ENCODE results near the gene C2CD4D.

- TF ChIP-seq, protein P1, sequence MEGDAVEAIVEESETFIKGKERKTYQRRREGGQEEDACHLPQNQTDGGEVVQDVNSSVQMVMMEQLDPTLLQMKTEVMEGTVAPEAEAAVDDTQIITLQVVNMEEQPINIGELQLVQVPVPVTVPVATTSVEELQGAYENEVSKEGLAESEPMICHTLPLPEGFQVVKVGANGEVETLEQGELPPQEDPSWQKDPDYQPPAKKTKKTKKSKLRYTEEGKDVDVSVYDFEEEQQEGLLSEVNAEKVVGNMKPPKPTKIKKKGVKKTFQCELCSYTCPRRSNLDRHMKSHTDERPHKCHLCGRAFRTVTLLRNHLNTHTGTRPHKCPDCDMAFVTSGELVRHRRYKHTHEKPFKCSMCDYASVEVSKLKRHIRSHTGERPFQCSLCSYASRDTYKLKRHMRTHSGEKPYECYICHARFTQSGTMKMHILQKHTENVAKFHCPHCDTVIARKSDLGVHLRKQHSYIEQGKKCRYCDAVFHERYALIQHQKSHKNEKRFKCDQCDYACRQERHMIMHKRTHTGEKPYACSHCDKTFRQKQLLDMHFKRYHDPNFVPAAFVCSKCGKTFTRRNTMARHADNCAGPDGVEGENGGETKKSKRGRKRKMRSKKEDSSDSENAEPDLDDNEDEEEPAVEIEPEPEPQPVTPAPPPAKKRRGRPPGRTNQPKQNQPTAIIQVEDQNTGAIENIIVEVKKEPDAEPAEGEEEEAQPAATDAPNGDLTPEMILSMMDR (conservative IDR thresholded peaks at IDR 0.05) = no peak
- no peak for TF ChIP-seq ZFX (IDR thresholded peaks at IDR 0.05)
Measured at GRCh38 chr1:151819227-151819835, 20.3 kb downstream of the C2CD4D start.
